Fibroblast of villous mesenchyme (primary cell): ENCODE results near the gene WNT7A. TPM values are rescaled to one million over a fixed set of nuclear protein-coding genes. Genes with fewer than 3 reads are reported as not detected.
"Not testable (repeated sequence)": the region's sequence is repeated elsewhere in the genome, so short reads cannot be mapped to it uniquely, and the experiment has no call there.

ENCODE experiments used
- DNase-seq: peaks from one replicate; pipeline ENCODE4 v3.0.0-alpha.2; 2010; ENCODE audit warnings: low read depth
- H3K4me3 ChIP-seq: 2 replicates; pipeline ENCODE4 v1.5.1; 2011; ENCODE audit warnings: low read depth, mild to moderate bottlenecking, low read length
- total RNA-seq: library from RNA; depleted of rRNA; stranded (reverse); fragments of >200 nt; gene quantifications from 2 replicates; pipeline ENCODE4 v1.2.3, GENCODE V29; 2012
- TF ChIP-seq, protein P1 (sequence below): IDR thresholded peaks from 2 replicates; pipeline ENCODE4 v1.5.1; 2012; ENCODE audit warnings: low read depth, mild to moderate bottlenecking, low read length; ENCODE audit not compliant: insufficient read depth

The WNT7A gene
- total RNA-seq: not detected in 2 replicates

DNA sequence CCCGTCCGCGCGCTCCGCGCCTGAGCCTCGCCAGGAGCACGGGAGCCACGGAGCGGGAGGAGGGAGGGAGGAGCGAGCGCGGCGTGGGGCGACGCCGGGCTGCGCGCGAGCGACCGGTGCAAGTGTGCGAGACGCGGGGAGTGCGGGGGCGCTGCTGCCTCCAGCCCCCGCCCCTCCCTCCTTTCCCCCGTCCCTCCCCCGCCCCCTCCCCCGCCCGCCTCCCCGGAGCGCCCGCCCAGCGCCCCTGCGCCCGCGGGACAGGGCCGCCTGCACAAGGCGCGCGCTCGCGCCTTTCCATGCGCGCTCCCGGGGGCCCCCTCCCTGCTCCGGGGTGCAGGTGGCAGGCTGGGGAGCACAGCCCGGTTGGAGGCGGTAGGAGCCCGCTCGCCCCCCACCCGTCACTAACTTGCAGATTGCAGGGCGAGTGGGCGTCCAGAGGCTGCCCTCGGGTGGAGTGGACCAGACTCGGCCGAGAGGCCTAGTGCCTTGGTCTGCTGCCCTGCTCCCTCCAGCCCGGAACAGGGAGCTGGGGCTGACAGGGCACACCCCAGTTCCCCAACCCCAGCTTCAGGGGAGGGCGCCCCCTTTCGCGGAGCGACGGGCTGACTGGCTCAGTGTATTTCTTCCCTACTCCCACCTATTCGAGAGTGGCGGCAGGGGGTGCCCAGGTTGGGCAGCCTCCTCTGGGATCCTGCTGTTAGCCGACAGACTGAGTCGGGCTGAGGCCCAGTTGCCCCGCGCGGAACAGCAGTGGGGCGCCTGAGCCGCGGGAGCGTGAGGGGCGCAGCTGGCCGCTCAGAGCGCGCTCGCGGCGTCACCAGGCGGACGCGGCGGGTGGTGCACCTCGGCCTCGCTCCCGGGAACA is at the start of gene WNT7A:
Gene WNT7A (minus strand): TSS at position 126 of the 865 bp plus-strand sequence. CDS start 255 bp downstream, outside the sequence.
- no peak for DNase-seq
- TF ChIP-seq, protein P1, sequence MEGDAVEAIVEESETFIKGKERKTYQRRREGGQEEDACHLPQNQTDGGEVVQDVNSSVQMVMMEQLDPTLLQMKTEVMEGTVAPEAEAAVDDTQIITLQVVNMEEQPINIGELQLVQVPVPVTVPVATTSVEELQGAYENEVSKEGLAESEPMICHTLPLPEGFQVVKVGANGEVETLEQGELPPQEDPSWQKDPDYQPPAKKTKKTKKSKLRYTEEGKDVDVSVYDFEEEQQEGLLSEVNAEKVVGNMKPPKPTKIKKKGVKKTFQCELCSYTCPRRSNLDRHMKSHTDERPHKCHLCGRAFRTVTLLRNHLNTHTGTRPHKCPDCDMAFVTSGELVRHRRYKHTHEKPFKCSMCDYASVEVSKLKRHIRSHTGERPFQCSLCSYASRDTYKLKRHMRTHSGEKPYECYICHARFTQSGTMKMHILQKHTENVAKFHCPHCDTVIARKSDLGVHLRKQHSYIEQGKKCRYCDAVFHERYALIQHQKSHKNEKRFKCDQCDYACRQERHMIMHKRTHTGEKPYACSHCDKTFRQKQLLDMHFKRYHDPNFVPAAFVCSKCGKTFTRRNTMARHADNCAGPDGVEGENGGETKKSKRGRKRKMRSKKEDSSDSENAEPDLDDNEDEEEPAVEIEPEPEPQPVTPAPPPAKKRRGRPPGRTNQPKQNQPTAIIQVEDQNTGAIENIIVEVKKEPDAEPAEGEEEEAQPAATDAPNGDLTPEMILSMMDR: peak; percentile 42
- H3K4me3 ChIP-seq: no peak within 1 kb of the TSS

DNA sequence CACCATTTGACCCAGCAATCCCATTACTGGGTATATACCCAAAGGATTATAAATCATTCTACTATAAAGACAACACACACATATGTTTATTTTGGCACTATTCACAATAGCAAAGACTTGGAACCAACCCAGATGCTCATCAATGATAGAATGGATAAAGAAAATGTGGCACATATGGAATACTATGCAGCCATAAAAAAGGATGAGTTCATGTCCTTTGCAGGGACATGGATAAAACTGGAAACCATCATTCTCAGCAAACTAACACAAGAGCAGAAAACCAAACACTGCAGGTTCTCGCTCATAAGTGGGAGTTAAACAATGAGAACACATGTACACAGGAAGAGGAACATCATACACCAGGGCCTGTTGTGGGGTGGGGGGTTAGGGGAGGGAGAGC is 48.9 kb upstream of the WNT7A start:
- not testable (repeated sequence) for H3K4me3 ChIP-seq, DNase-seq

DNA sequence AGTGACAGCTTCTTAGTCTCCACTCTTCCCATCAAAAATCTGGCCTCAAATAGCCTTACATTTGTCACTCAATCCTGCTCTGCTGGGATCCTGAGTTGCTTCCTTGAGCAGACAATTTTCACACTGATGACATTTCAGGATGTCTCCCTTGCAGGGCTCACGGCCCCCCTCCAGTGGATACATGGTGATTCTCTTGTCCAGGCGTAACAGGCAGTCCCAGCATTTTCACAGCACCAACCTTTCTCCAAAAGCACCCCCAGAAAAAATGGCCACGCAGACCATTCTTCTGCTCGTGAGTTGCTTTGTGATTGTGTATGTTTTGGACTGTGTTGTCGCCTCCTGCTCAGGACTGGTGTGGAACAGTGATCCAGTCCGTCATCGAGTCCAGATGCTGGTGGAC is 47.4 kb upstream of the WNT7A start:
- no peak overlapping the region for H3K4me3 ChIP-seq
- no peak for DNase-seq
- TF ChIP-seq, protein P1: peak; percentile 16

DNA sequence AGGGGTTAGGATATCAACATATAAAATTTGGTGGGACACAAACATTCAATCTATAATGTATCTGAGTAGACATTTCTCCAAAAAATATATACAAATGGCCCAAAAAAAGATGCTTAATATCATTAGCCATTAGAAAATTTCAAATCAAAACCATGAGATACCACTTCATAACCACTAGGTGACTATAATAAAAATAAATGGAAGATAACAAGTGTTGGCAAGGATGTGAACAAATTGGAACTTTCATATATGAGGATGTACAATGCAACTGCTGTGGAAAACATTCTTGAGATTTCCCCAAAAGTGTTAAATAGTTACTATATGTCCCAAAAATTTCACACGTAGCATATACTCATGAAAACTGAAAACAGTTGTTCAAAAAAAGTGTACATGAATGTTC is 36.5 kb upstream of the WNT7A start:
- DNase-seq: no peak
- TF ChIP-seq, protein P1: no peak
- H3K4me3 ChIP-seq: no peak overlapping the region

DNA sequence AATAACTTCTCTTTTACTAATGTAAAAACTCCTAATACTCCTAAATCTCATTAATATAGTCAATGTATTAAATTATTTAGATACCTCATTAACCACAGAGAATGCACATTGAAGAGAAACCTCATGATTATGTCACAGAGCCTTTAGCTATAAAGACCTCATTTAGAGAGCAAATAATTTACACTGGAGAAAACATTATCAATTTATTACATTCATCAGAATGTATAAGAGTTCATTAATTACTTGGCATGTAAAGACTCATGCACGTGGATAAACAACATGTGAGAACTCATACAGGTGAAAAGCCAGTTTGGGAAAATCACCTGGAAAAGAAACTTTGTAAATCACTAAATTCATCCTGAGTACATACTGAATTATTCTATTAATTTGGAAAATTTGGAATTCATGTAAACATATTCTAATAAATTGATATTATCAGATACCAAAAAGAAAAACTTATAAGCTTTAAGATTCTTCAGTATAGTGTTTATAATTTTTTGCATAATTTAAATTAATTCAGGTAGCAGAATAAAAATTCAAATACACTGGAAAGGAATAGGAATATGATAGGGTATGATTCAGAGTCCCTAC is 22.9 kb upstream of the WNT7A start:
- H3K4me3 ChIP-seq: no peak overlapping the region
- TF ChIP-seq, protein P1: no peak

DNA sequence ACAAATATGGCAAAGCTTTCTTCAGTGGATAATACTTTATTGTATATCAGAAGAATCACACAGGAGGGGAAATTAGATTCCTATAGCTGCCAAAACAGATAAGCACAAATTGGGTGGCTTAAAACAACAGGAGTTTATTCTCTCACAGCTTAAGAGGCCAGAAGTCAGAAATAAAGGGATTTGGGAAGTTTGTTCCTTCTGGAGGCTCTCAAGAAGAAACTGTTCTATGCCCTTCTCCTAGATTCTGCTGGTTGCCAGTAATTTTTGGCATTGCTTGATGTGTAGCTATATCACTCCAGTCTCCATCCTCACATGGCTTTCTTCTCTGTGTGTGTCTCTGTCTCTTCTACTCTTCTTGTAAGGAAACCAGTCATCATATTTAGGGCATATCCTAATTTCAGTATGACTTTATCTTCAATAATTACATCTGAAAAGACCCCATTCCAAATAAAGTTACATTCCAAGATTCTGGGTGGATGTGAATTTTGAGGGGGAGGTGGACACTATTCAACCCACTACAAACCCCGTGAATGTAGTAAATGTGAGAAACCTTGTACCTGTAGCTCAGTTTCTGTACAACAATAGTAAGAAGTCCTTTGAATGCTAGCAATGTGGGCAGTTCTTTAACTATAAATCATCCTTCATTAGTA is 22.2 kb upstream of the WNT7A start:
- TF ChIP-seq, protein P1: no peak
- DNase-seq: no peak

More for the DNA sequence above, 22.9 kb upstream of the WNT7A start:
- no peak for DNase-seq

DNA sequence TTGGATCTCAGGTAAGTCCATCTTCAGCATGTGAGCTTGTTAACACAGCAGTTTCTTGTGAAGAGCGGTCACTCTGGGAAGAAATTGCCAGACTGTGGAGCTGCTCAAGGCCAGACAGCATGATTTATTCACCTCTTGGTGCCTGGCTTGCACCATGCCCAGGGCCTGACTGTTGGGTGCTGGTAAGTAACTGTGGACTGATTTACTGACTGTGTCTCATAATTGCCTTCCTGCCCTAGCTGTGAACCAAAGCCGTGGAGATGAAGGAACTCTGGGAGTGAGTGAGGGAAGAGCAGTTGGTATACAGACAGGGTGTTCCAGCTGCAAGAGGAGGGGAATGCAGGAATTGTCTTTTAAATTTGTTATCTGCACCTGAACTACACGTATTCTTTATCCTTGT is 18.5 kb upstream of the WNT7A start:
- no peak for DNase-seq
- TF ChIP-seq, protein P1: no peak
- H3K4me3 ChIP-seq: no peak overlapping the region

More for the DNA sequence above, 22.2 kb upstream of the WNT7A start:
- H3K4me3 ChIP-seq: no peak overlapping the region
